NCI-H226 (cell line): ENCODE measurements around the gene HAUS5.

Source experiments
- DNase-seq: peaks from one replicate; pipeline ENCODE4 v3.0.0-alpha.2; 2015

Gene HAUS5

DNA sequence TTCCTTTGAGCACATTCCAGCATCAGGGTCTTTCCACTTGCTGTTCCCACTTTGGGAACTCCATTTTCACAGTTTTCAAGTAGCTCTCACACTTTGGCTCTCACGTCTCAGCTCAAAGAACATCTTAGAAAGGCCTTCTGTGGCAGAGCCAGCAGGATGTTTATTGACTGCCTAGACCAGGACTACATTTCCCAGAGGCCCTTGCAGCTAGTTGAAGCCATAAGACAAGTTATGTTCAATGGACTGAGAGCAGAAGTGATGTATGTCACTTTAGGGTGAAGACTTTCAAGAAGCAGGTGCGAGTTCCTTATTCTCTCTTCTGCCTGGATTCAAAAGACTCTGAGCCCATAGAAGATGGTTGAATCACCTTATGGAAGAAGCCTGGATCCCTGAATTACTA lies 4.3 kb upstream of the HAUS5 start:
- DNase-seq = no peak

DNA sequence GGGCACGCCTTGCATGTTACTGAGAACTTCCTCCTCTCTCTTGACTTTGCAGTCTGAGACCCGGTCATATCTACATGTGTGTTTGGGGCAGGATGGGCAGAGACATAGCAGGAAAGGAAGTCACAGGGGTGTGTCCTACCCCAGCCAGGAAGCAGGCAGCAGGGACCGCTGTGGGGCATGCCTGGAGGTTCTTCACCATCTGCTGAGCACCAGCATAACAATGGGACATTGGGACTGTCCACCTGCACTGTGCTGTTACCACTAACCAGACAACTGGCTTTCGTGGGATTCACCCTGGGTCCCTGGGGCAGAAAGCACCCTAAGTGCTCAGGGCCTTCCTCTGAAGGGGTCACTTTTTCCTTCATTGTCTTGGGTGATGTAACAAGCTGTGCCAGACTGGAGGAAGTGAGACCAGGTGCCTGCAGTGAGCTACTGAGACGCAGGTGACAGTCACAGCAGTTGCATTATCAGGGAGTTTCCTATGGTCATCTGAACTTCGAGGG lies 2.6 kb upstream of the HAUS5 start:
- DNase-seq = no peak

DNA sequence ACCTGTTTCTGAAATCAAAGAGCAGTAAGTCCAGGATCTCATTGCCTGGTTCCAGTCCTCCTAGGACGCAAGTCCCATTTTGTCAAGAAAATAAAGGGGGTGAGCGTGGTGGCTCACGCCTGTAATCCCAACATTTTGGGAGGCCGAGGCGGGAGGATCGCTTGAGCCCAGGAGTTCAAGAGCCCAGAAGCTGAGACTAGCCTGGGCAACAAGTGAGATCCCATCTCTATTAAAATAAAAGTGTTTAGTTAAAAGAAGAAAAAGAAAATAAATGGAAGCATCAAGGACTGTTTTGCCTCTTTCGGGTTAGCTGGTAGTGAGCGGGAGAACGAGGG lies 344 bp upstream of the HAUS5 start:
- DNase-seq = no peak

DNA sequence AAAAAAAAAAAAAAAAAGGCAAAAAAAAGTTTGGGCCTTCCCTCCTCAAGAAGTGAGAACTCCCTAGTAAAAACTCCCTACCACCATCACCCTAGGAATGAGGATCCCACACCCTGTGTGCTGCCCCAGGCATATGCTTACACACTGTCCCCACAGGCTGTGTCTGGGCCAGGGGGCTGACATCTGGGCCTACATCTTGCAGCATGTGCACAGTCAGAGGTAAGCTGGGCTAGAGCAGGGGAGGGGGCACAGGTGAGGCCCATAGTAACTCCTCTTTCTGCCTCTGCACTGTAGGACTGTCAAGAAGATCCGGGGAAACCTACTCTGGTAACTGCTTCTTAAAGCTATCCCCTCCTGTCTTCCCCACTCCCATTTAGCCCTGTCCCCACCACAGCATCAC lies 1.0 kb downstream of the HAUS5 start:
- DNase-seq = no peak

DNA sequence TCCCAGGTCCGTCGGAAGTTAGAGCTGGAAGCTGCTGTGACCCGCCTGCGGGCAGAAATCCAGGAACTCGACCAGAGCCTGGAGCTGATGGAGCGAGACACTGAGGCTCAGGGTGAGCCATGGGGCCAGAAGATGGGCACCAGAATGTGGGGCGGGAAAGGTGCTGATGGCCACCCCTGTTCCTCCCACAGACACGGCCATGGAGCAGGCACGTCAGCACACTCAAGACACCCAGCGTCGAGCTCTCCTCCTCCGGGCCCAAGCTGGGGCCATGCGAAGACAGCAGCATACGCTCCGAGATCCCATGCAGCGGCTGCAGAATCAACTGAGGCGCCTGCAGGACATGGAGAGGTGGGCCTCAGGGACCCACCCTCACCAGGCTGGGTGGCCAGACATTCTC lies 2.5 kb downstream of the HAUS5 start:
- DNase-seq = no peak

DNA sequence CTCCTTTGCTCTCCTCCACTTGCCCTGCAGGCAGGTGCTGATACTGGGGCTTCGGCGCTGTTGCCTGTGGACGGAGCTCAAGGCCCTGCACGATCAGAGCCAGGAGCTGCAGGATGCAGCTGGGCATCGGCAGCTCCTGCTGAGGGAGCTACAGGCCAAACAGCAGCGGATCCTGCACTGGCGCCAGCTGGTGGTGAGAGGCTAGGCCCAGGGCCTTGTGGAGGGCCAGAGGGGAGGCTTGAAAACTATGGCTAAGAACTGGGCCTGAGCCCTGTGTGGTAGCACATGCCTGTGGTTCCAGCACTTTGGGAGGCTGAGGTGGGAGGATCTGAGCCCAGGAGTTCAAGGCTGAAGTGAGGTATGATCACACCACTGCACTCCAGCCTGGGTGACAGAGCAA lies 6.3 kb downstream of the HAUS5 start:
- DNase-seq = peak; percentile 16

DNA sequence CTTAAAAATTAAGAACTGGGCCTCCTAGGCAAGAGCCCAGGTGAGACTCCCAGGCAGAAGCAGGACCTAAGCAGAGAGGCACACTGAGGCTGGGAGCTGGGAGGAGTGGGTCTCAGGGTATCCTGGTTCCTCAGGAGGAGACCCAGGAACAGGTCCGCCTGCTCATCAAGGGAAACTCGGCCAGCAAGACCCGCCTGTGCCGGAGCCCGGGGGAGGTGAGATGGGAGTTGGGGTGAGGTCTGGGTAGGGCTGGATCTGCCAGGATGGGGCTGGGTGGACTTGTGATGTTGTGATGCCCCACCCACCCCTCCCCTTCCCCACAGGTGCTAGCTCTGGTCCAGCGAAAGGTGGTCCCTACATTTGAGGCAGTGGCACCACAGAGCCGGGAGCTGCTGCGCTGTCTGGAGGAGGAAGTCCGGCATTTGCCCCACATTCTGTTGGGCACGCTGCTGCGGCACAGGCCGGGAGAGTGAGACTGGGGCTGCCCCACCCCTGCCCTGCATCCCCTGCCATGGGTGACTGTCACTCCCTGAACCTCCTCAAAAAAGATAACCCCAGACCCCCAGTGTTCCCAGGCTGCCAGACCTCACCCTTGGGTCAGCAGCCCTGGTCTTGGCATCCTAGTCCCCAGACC lies 6.9 kb downstream of the HAUS5 start:
- DNase-seq = no peak

DNA sequence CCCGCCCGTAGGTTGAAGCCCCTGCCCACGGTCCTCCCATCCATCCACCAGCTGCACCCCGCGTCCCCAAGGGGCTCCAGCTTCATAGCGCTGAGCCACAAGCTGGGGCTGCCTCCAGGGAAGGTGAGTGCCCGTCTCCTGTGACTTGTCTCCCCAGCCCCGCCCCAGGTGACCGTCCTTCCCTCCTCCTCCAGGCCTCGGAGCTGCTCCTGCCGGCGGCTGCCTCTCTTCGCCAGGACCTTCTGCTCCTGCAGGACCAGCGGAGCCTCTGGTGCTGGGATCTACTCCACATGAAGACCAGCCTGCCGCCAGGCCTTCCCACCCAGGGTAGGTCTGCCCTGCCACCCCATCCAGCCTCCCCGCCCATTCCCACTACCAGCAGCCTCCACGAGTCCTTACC lies 7.5 kb downstream of the HAUS5 start:
- no peak for DNase-seq

DNA sequence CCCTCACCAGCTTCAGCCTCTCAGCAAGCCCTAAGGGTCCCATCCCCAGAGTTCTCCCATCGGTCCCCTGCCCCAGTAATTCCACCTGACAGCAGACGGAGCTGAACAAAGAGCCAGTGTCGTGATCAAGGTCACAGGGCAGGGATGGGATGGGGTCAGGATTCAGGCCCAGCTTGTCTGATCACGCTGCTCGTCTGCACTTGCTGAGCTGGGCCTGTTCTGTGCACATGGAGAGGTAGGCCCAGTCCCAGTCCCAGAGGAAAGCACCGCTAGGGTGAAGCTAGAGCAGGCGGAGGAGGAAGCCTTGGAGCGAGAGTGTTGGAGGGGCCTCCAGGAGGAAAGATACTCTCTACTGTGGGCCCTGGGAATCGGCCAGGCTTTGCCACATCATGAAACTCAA lies 9.2 kb downstream of the HAUS5 start:
- DNase-seq = no peak

DNA sequence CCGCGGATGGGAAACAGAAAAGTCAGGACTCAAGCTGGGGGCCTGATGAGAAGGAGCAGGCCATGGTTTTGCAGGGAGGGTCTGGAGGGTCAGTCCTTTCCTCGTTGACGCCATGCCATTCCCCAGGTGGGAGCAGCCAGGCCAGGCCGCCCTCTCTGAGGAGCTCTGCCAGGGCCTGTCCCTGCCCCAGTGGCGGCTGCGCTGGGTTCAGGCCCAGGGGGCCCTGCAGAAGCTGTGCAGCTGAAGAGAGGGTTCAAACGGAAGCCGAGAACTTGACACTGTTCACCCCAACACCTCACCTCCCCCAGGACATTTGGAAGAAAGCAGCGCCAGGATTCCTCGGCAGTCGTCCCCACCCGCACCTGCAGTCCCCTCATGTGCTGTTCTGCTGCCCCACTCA lies 10.2 kb downstream of the HAUS5 start:
- no peak for DNase-seq

DNA sequence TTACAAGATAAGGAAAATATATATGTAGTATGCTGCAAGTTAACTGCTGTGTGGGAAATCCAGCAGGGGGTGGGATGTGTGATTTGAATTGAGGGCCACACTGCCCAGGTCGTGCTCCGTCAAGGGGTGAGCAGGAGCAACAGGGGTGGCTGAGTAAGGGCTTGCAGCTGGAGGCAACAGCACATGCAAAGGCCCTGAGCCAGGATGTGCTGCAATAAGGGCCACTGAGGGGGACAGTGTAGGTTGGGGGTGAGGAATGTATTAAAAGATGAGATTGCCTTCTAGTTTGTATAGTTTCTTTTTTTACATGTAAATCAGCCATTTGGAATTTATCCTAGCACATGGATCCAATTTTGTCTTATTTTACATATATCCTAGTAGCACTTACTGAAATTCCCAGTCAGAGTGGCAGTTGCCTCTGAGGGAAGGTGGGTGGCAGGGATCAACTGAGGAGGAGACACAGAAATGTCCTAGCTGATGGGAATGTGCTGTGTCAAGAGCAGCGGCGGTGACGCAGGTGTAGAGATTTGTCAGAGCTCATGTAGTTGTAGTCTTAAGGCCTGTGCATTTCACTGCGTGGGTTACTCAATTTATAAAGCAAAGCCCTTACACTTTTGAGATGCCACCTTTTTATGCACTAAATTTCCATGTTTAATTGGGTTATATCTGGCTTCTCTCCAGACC lies 10.9 kb downstream of the HAUS5 start:
- DNase-seq = no peak

DNA sequence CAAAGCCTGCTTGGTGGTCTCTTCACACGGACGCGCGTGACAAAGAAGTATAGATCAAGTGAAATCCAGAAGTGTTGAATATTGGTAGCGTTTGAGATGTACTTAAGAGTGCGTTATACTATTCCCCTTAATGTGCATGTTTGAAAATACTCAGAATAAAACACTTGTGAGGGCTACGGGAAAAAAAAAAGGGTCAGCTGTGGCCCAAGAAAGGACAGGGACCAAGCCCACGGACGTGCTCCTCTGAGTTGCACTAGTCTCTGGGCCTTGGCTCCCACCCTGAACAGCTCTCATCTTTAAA lies 15.7 kb downstream of the HAUS5 start:
- DNase-seq = no peak

DNA sequence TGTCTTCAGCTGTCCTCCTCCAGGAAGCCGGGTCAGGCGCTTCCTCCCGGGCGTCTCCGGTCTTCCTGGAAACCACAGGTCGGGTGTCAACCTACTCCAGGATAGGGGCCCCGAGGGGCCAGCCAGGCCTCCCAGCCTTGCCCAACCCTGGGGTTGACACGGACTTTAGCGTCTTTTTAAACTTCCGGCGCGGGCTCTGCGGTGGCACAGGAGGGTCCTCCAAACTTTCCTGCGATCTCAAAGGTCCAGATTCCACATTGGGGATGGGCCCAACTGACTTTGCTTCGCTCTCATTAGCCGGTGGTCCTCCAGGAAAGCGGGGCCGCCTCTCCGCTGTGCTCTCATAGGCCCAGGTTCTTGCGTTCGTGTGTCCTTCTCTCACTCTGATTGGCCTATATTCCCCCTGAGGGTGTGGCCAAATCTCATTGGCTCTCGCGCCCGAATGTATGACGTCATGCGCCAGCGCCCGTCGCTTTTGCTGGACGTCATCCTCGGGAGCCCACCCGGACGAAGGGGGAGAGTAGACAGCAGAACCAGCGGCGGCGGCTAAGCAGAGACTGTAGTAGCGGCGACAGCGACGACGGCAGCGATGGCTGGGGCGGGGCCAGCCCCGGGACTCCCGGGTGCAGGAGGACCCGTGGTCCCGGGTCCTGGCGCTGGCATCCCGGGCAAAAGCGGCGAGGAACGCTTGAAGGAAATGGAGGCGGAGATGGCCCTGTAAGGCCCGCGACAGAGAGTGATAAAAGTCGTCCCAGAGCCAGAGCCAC lies 16.2 kb downstream of the HAUS5 start, which contains the start of gene RBM42:
Gene RBM42 (plus strand): TSS at position 472 of the 767 bp plus-strand sequence. CDS start 118 bp downstream, at position 590.
- DNase-seq = peak; percentile 99

DNA sequence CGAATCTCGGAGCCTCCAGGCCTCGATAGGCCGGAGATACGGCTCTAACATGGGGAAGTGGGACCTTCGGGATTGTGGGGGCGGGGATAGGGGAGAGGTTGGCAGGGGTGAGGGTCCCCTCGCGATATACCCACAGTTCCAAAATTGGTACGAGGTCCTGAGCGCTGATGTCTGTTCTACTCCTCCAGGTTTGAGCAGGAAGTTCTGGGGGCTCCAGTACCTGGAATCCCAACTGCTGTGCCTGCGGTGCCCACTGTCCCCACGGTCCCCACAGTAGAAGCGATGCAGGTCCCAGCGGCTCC lies 16.7 kb downstream of the HAUS5 start:
- no peak for DNase-seq

DNA sequence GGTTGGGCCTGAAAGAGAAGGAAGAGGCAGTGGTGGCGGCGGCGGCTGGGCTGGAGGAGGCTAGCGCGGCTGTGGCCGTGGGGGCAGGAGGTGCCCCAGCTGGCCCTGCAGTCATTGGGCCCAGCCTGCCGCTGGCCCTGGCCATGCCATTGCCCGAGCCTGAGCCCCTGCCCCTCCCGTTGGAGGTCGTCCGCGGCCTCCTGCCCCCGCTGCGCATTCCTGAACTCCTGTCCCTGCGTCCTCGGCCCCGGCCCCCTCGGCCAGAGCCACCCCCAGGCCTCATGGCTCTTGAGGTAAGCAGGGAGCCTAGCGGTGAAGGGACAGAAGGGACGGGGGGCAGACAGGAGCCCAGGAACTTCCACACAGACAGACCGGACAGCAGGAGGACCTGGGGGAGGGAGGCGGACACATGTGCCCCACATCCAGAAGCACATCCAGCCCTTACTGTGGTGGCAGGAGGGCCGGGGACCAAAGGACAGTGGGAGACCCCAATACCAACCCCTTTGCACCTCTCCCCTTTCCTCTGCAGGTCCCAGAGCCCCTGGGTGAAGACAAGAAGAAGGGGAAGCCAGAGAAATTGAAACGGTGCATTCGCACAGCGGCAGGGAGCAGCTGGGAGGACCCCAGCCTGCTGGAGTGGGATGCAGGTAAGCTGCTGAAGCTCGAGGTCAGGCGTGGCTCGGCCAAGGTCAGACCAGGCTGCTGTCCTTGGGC lies 21.3 kb downstream of the HAUS5 start:
- no peak for DNase-seq

DNA sequence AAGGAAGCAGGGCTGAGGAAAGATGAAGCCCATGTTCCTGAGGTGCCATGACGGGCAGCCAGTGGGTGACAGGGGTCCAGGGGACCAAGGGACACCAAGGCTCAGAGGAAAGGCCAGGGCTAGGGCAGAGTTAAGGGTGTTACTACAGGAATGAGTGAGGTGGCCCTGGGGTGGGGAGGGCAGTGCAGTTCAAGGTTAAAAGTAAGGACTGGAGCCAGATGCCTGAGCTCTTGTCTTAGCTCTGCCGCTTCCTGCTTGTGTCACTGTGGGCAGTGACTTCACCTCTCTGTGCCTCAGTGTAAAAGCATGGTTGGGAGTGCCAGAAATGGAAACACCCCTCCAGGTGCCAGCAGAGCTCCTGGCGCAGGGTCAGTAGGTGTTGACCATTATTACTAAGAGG lies 24.1 kb downstream of the HAUS5 start:
- no peak for DNase-seq

DNA sequence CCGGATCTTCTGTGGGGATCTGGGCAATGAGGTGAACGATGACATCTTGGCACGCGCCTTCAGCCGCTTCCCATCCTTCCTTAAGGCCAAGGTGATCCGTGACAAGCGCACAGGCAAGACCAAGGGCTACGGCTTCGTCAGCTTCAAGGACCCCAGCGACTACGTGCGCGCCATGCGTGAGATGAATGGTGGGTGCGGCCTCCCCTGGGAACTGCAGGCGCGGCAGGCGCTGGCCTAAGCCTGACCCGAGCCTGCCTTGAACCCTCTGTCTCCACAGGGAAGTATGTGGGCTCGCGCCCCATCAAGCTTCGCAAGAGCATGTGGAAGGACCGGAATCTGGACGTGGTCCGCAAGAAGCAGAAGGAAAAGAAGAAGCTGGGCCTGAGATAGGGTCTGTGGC lies 24.6 kb downstream of the HAUS5 start:
- DNase-seq = no peak

DNA sequence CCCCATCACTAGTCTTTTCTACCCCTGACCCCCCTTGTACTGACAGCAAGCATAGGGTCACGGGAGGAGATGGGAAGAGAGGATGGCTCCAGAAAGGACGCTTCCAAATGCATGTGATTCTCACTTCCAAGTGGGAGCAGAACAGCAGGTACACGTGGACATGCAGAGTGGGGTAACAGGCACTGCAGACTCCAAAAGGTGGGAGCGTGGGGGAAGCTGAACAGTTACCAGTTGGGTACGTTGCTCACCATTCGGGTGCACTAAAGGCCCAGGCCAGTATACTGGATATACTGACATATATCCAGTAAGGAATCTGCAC lies 26.7 kb downstream of the HAUS5 start:
- DNase-seq = no peak

DNA sequence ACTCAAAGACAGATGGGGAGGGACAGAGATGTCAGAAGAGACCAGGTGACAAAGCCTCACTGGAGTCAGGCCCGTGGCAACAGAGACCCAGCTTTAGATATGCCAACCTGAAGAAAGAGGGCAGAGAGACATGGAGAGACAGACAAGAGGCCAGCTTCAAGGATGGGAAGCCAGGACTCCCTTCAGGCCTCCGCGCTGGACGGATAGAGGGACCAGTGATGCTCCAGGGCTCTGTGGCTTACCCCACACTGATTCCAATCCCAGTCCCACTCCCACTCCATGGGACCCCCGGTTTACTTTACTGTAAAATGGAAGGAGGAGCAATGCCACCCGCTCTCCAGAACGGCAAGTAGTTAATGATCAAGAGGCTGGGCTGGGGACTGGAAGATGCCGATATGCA lies 27.3 kb downstream of the HAUS5 start:
- no peak for DNase-seq

DNA sequence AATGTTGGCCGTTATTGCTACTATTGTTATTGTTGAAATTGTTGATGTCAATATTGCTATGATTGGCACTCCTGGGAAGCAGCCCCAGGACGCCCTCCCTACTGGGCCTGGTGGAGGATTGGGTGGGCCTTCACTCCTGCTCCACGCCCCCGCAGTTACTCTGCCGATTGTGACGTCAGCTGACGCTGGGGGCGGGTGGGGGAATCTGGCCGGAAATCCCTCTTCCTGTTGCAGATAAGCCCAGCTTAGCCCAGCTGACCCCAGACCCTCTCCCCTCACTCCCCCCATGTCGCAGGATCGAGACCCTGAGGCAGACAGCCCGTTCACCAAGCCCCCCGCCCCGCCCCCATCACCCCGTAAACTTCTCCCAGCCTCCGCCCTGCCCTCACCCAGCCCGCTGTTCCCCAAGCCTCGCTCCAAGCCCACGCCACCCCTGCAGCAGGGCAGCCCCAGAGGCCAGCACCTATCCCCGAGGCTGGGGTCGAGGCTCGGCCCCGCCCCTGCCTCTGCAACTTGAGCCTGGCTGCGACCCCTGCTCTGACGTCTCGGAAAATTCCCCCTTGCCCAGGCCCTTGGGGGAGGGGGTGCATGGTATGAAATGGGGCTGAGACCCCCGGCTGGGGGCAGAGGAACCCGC lies 29.1 kb downstream of the HAUS5 start, which contains the start of gene ETV2:
Gene ETV2 (plus strand): TSS at position 231 of the 637 bp plus-strand sequence. CDS start 716 bp downstream, outside the sequence.
- DNase-seq = peak; percentile 25

DNA sequence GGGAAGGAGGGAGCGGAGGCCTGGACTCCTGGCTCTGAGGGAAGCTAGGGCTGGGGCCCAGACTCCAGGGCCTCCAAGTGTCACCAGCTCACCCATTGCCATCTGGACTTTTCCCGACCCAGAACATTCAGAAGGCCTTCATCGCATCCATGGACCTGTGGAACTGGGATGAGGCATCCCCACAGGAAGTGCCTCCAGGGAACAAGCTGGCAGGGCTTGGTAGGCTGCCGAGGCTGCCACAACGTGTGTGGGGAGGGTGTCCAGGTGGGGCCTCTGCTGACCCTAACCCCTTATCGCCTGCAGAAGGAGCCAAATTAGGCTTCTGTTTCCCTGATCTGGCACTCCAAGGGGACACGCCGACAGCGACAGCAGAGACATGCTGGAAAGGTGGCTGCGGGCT lies 29.8 kb downstream of the HAUS5 start:
- no peak for DNase-seq

DNA sequence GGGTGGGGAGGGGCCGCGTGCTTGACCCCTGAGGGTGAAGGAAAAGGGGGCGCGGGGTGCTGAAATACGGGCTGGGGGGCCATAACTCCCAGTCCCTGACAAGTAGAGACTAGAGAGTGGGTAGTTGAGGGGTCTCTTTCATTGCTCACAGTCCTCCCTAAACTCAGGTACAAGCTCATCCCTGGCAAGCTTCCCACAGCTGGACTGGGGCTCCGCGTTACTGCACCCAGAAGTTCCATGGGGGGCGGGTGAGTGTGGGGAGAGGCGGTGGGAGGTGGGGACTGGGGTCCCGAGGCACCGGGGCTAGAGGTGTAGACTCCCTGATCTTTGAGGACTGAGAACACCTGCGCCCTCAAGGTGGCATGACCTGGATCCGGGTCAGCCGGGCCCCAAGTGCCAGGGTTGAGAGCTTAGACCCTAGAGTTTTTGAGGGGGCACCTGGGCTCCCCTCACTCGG lies 30.3 kb downstream of the HAUS5 start:
- DNase-seq = no peak
